GM12878 (cell line): Measurements from ENCODE around the gene FAM13C. TPM values are rescaled to one million over a fixed set of nuclear protein-coding genes. Genes with fewer than 3 reads are reported as not detected.

Experiments used
- ATAC-seq: fragments of 200-7000 bp; cut with Tn5 transposase; 3 replicates; pipeline ENCODE4 v1.9.1; 2020; ENCODE audit warnings: mild to moderate bottlenecking, moderate library complexity
- BruUV-seq: library from RNA; stranded (reverse); fragments of 400-500 nt; replicated peaks from 2 replicates; lab custom pipeline; 2021; lab: Mats Ljungman, UMichigan
- CTCF ChIA-PET: fragments of 300-600 bp; sonication (Branson Sonifier 250); formaldehyde crosslinking; extraction: SDS; loops from one replicate; lab custom pipeline; 2021; ENCODE audit warnings: inconsistent platforms; lab: Yijun Ruan, JAX
- POLR2A ChIA-PET: fragments of 350-600 bp; formaldehyde crosslinking; extraction: SDS; loops from one replicate; lab custom pipeline; 2021; ENCODE audit warnings: inconsistent platforms; lab: Charles Lee
- RAD21 ChIA-PET: fragments of 300-600 bp; sonication (Branson Sonifier 250); formaldehyde crosslinking; loops from one replicate; lab custom pipeline; 2023; ENCODE audit warnings: antibody characterized with exemption; ENCODE audit not compliant: unreplicated experiment; lab: Charles Lee
- SMC1A ChIA-PET: fragments of 300-600 bp; sonication (Branson Sonifier 250); formaldehyde crosslinking; loops from one replicate; lab custom pipeline; 2023; ENCODE audit not compliant: unreplicated experiment, uncharacterized antibody; lab: Charles Lee
- DNase-seq: peaks from one replicate; pipeline ENCODE4 v3.0.0-alpha.2; 2011; ENCODE audit warnings: low read depth, low spot score
- FAIRE-seq: peaks from 3 replicates; lab custom pipeline; 2011; peaks lifted over from hg19 to GRCh38; lab: Jason Lieb, UNC
- H2AFZ ChIP-seq: 2 replicates; pipeline ENCODE4 v1.6.0; 2011; ENCODE audit warnings: low read depth, low read length, control low read depth; ENCODE audit not compliant: control insufficient read depth
- H3K27ac ChIP-seq: 2 replicates; pipeline ENCODE4 v1.5.1; 2011; ENCODE audit warnings: control low read depth; ENCODE audit not compliant: control insufficient read depth, insufficient read depth
- H3K27me3 ChIP-seq, 2 experiments: replicated peaks in 1 of 2; 2 replicates each; pipeline versions ENCODE4 v1.6.0 to v1.6.1; 2011; ENCODE audit warnings: low read length in 1 of 2; ENCODE audit not compliant: control insufficient read depth in 2 of 2, insufficient read depth in 2 of 2
- H3K36me3 ChIP-seq, 2 experiments: 2 replicates each; pipeline ENCODE4 v1.5.1; 2011; ENCODE audit warnings: low read length in 1 of 2; ENCODE audit not compliant: control insufficient read depth in 2 of 2, insufficient read depth in 2 of 2
- H3K4me1 ChIP-seq: 2 replicates; pipeline ENCODE4 v1.6.1; 2011; ENCODE audit warnings: mild to moderate bottlenecking, low read length, moderate library complexity, mixed read lengths; ENCODE audit not compliant: control insufficient read depth, insufficient read depth
- H3K4me2 ChIP-seq: 2 replicates; pipeline ENCODE4 v1.6.0; 2011; ENCODE audit warnings: control low read depth; ENCODE audit not compliant: control insufficient read depth, insufficient read depth
- H3K4me3 ChIP-seq: fragments of 200-600 bp; sonication (generic); 2 replicates; pipeline ENCODE4 v1.5.1; 2016
- H3K79me2 ChIP-seq: 2 replicates; pipeline ENCODE4 v1.6.0; 2011; ENCODE audit warnings: low read length; ENCODE audit not compliant: control insufficient read depth, insufficient read depth
- H3K9ac ChIP-seq: 2 replicates; pipeline ENCODE4 v1.8.0; 2011; ENCODE audit warnings: low read length, control low read depth, mixed read lengths; ENCODE audit not compliant: control insufficient read depth, insufficient read depth
- H3K9me3 ChIP-seq: replicated peaks from 3 replicates; pipeline ENCODE4 v1.5.1; 2011; ENCODE audit warnings: mild to moderate bottlenecking, low read length; ENCODE audit not compliant: control insufficient read depth, insufficient read depth
- H4K20me1 ChIP-seq: 2 replicates; pipeline ENCODE4 v1.6.0; 2011; ENCODE audit not compliant: control insufficient read depth, insufficient read depth
- CHD1 ChIP-seq: IDR thresholded peaks from 2 replicates; pipeline ENCODE4 v1.6.1; 2012; ENCODE audit warnings: low read depth, low read length, improper control_type of control experiment
- EGR1 ChIP-seq, 2 experiments: IDR thresholded peaks; 1 replicate in 1 of 2; 2 replicates in 1 of 2; pipeline ENCODE4 v1.6.1; 2011 to 2012; ENCODE audit warnings: low read depth in 2 of 2, low read length in 2 of 2, borderline replicate concordance in 1 of 2, mild to moderate bottlenecking in 1 of 2, moderate library complexity in 1 of 2
- EP300 ChIP-seq, 2 experiments: fragments of 150-350 bp in 1 of 2; IDR thresholded peaks; 2 replicates each; pipeline ENCODE4 v1.6.1; 2011 to 2012; ENCODE audit warnings: low read depth in 2 of 2, low read length in 2 of 2, borderline replicate concordance in 1 of 2, improper control_type of control experiment in 1 of 2, inconsistent platforms in 1 of 2; ENCODE audit not compliant: control insufficient read depth in 1 of 2
- FOXK2 ChIP-seq: fragments of 450-650 bp; IDR thresholded peaks from 2 replicates; pipeline ENCODE4 v1.6.1; 2017; ENCODE audit warnings: mild to moderate bottlenecking, moderate library complexity
- RELA ChIP-seq: fragments of 450-650 bp; IDR thresholded peaks from 2 replicates; pipeline ENCODE4 v1.8.0; 2014; ENCODE audit warnings: borderline replicate concordance; ENCODE audit not compliant: partially characterized antibody
- SMC3 ChIP-seq: IDR thresholded peaks from 2 replicates; pipeline ENCODE4 v1.6.1; 2011; ENCODE audit warnings: low read length, improper control_type of control experiment, borderline replicate concordance
- WGBS: methylation state at CpG from one replicate; pipeline ENCODE4 v1.1.6; 2016; ENCODE audit warnings: low lambda C conversion rate; ENCODE audit not compliant: insufficient replicate concordance, insufficient coverage; ENCODE audit errors: missing lambda C conversion rate; 5-methylcytosine and 5-hydroxymethylcytosine counted together
- in situ Hi-C: fragments of 300-500 bp; cut with MboI; formaldehyde crosslinking; loops from 9 replicates; pipeline ENCODE4 v1.14.3; 2018; ENCODE audit warnings: mixed read lengths
- intact Hi-C: fragments of 100-400 bp; cut with micrococcal nuclease; formaldehyde crosslinking; loops from one replicate; pipeline ENCODE4 v1.14.2; 2022; ENCODE audit not compliant: unreplicated experiment
- polyA plus RNA-seq, 11 experiments: library from polyadenylated mRNA; depleted of rRNA in 4 of 11; unstranded in 6 of 11; stranded (reverse) in 5 of 11; fragments of >200 nt; fragmentation: Nextera tagmentation in 4 of 11; fragmentation: Illumina TruSeq in 1 of 11; extraction: Ambion mirVana in 4 of 11; extraction: Trizol in 1 of 11; gene quantifications; 1 replicate in 1 of 11; 2 replicates in 10 of 11; pipeline versions ENCODE4 v1.2.1 to v1.2.3, GENCODE V29; 2011 to 2016; ENCODE audit warnings: inconsistent platforms in 2 of 11, missing spikeins in 2 of 11, low read depth in 1 of 11
- total RNA-seq, 4 experiments: library from RNA; depleted of rRNA in 3 of 4; stranded (reverse); fragments of >200 nt in 3 of 4; fragmentation: Illumina TruSeq in 1 of 4; extraction: Trizol in 1 of 4; gene quantifications; 2 replicates each; pipeline versions ENCODE4 v1.2.1 to v1.2.3, GENCODE V29; 2013 to 2021
- TF ChIP-seq, protein P1 (sequence below): fragments of 450-650 bp; conservative IDR thresholded peaks from 2 replicates; pipeline ENCODE4 v1.6.1; 2017; ENCODE audit warnings: mild to moderate bottlenecking, moderate library complexity

FAM13C gene
- total and polyA plus RNA-seq, 10 of the 15 experiments (the other 5 are each of a cell fraction or from before 2014, with no cell fraction given), result 0.04 to 0.31 (median 0.13) TPM; not detected in 5

DNA sequence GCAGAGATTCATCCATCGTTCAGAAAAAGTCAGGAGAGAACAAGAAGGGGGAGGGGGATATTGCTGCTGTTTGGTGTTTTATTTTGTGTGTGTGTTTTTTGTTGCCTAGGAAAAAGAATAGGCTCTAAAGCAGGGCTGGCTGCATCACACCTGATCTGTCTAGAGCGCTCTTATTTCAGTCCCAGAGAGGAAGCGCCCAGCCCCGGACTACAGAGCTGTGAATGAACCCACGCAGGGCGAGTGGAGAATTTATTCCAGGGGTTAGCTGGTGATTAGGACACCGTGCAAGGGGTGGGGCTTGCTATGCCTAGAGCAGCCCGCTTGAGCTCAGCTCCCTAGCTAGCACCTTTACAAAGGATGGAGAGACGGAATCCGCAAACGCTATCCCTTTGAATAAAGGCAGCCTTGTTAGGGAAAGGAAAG lies 621 bp upstream of the FAM13C start:
- Histone ChIP-seq H3K9ac (no peak overlapping the region), H4K20me1 (no peaks in the 10 kb centered on the region), H3K4me3 (no peak overlapping the region), H3K4me2 (no peak overlapping the region), H3K9me3 (no peaks in the 10 kb centered on the region), H3K27me3 (peaks cover 3 to 4% of the 10 kb centered on the region in 2 experiments; a peak in 1 of 4 replicates), H3K27ac (no peak overlapping the region), H3K4me1 (no peaks in the 10 kb centered on the region), H3K79me2 (no peaks in the 10 kb centered on the region), H2AFZ (no peak overlapping the region), H3K36me3 (no peaks in the 10 kb centered on the region)
- in situ Hi-C loops (no loop called here), intact Hi-C loops (no loop called here)
- POLR2A ChIA-PET, result no interaction called here
- TF ChIP-seq FOXK2, result no peak
- no peak for TF ChIP-seq CHD1
- TF ChIP-seq EGR1 (IDR thresholded peaks at IDR 0.05; ENCODE audit: borderline replicate concordance in 1 of 2, low read depth in 2 of 2, low read length in 2 of 2), result no peak
- TF ChIP-seq, protein P1, sequence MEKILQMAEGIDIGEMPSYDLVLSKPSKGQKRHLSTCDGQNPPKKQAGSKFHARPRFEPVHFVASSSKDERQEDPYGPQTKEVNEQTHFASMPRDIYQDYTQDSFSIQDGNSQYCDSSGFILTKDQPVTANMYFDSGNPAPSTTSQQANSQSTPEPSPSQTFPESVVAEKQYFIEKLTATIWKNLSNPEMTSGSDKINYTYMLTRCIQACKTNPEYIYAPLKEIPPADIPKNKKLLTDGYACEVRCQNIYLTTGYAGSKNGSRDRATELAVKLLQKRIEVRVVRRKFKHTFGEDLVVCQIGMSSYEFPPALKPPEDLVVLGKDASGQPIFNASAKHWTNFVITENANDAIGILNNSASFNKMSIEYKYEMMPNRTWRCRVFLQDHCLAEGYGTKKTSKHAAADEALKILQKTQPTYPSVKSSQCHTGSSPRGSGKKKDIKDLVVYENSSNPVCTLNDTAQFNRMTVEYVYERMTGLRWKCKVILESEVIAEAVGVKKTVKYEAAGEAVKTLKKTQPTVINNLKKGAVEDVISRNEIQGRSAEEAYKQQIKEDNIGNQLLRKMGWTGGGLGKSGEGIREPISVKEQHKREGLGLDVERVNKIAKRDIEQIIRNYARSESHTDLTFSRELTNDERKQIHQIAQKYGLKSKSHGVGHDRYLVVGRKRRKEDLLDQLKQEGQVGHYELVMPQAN, result no peak
- TF ChIP-seq RELA, result no peak
- TF ChIP-seq EP300 (IDR thresholded peaks at IDR 0.05; ENCODE audit: borderline replicate concordance in 1 of 2, control insufficient read depth in 1 of 2, low read depth in 2 of 2, low read length in 2 of 2), result no peak
- no peak for TF ChIP-seq SMC3
- no peak for DNase-seq
- no TSS peak for BruUV-seq
- FAIRE-seq, result no peak
- WGBS, result 37% methylated on average over 11 of the region's 11 CpGs
- RAD21 ChIA-PET, result no interaction called here
- SMC1A ChIA-PET, result interaction anchor here (0.6 kb wide), 1 partner anchor 323 kb away, joined by 3 read pairs; no protein-coding TSS in a partner anchor
- peak; percentile 40; the same call in 2 of the 3 replicates for ATAC-seq
- CTCF ChIA-PET, result no interaction called here
